Vagina (tissue), 2 donors: ENCODE measurements around the gene VPS39.

Source experiments
- POLR2A ChIP-seq, 2 donors: fragments of 450-650 bp; IDR thresholded peaks; one replicate each; pipeline ENCODE4 v1.6.1; 2017; ENCODE audit warnings: antibody characterized with exemption in 2 of 2, mild to moderate bottlenecking in 2 of 2, moderate library complexity in 2 of 2
- POLR2AphosphoS5 ChIP-seq, 2 donors: sonication (generic); formaldehyde crosslinking; IDR thresholded peaks; one replicate each; pipeline ENCODE4 v1.9.0; 2017; ENCODE audit warnings: antibody characterized with exemption in 2 of 2, mild to moderate bottlenecking in 2 of 2, low read depth in 1 of 2; ENCODE audit not compliant: insufficient read depth in 1 of 2
- TF ChIP-seq, protein P1 (sequence below), 3 experiments: fragments of 450-650 bp in 2 of 3; fragments of 200-600 bp in 1 of 3; sonication (generic) in 1 of 3; IDR thresholded peaks; one replicate each; pipeline ENCODE4 v1.5.1; 2017 to 2019; ENCODE audit warnings: antibody characterized with exemption in 3 of 3, mild to moderate bottlenecking in 2 of 3, moderate library complexity in 2 of 3

DNA sequence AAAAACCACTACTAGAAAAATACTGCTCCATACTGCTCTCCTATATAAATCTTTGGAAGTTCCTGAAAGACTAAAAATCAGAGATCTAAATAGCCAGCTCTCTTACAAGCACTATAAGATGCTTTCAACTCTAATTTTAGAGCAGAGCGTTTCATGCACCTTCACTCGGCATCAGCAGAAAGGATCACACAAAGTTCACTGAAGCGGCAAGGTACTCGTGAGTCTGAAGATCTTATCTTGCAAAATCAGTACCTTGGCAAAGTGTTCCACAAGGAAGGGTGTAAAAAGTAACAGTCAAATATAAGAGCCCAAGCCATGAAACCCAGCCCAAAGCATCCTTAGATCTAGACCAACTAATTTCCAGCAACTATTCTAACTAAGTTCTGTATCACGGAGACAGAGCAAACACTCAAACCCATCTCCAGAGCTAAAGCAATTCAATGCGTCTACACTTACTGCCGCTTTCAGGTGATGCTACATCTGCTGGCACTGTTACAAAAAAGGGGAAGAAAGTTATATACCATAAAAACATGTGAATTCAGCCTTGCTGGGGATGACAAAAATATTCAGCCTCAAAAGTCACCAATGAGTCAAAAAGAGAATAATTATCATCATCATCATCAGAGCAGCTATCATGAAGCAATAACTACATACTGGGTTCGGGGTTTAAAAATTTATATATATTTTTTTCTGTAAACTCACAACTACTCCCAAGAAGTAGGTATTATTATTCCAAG, 16.3 kb downstream of the VPS39 start:
- TF ChIP-seq, protein P1, sequence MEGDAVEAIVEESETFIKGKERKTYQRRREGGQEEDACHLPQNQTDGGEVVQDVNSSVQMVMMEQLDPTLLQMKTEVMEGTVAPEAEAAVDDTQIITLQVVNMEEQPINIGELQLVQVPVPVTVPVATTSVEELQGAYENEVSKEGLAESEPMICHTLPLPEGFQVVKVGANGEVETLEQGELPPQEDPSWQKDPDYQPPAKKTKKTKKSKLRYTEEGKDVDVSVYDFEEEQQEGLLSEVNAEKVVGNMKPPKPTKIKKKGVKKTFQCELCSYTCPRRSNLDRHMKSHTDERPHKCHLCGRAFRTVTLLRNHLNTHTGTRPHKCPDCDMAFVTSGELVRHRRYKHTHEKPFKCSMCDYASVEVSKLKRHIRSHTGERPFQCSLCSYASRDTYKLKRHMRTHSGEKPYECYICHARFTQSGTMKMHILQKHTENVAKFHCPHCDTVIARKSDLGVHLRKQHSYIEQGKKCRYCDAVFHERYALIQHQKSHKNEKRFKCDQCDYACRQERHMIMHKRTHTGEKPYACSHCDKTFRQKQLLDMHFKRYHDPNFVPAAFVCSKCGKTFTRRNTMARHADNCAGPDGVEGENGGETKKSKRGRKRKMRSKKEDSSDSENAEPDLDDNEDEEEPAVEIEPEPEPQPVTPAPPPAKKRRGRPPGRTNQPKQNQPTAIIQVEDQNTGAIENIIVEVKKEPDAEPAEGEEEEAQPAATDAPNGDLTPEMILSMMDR (IDR thresholded peaks at IDR 0.05): no peak
- no peak for TF ChIP-seq POLR2A (IDR thresholded peaks at IDR 0.05)
- TF ChIP-seq POLR2AphosphoS5 (IDR thresholded peaks at IDR 0.05; ENCODE audit: insufficient read depth in 1 of 2, low read depth in 1 of 2): no peak
